WI38 (cell line): ENCODE data around the gene ZSWIM5.
"Not testable (repeated sequence)": the region's sequence is repeated elsewhere in the genome, so short reads cannot be mapped to it uniquely, and the experiment has no call there.

Source experiments
- H3K4me3 ChIP-seq: 2 replicates; pipeline ENCODE4 v1.5.1; 2011; ENCODE audit warnings: low read depth, mild to moderate bottlenecking, control low read depth, low read length
- TF ChIP-seq, protein P1 (sequence below): IDR thresholded peaks from 2 replicates; pipeline ENCODE4 v1.5.1; 2012; ENCODE audit warnings: low read depth, mild to moderate bottlenecking, control low read depth, low read length

Gene ZSWIM5

GRCh38 chr1:45172005-45172404, 34.4 kb downstream of the ZSWIM5 start:
- no peak overlapping the region for H3K4me3 ChIP-seq
- TF ChIP-seq, protein P1, sequence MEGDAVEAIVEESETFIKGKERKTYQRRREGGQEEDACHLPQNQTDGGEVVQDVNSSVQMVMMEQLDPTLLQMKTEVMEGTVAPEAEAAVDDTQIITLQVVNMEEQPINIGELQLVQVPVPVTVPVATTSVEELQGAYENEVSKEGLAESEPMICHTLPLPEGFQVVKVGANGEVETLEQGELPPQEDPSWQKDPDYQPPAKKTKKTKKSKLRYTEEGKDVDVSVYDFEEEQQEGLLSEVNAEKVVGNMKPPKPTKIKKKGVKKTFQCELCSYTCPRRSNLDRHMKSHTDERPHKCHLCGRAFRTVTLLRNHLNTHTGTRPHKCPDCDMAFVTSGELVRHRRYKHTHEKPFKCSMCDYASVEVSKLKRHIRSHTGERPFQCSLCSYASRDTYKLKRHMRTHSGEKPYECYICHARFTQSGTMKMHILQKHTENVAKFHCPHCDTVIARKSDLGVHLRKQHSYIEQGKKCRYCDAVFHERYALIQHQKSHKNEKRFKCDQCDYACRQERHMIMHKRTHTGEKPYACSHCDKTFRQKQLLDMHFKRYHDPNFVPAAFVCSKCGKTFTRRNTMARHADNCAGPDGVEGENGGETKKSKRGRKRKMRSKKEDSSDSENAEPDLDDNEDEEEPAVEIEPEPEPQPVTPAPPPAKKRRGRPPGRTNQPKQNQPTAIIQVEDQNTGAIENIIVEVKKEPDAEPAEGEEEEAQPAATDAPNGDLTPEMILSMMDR, result no peak

DNA sequence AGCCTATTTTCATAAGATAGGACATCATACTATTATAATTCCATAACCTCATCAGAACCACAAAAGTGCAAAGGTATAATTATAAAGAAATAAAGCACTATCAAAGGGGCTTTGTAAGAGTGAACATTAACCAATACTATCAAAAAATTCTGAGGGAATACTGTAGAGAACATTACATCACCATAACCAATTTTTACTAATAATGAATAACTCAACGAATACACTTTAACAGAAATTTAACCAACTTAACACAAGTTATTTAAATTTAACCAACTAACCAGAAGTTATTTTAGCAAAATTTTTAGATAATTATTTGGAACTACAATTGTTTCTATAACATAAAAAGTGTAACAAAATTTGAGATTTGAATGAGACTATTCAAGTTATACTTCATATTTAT, 34.8 kb downstream of the ZSWIM5 start:
- TF ChIP-seq, protein P1, result no peak

GRCh38 chr1:45170151-45170742, 36.2 kb downstream of the ZSWIM5 start:
- TF ChIP-seq, protein P1, result no peak

More for the DNA sequence above, 34.8 kb downstream of the ZSWIM5 start:
- H3K4me3 ChIP-seq, result no peak overlapping the region

GRCh38 chr1:45167947-45168346, 38.5 kb downstream of the ZSWIM5 start:
- H3K4me3 ChIP-seq, result not testable (repeated sequence)

More at GRCh38 chr1:45170151-45170742, 36.2 kb downstream of the ZSWIM5 start:
- H3K4me3 ChIP-seq, result no peak overlapping the region

DNA sequence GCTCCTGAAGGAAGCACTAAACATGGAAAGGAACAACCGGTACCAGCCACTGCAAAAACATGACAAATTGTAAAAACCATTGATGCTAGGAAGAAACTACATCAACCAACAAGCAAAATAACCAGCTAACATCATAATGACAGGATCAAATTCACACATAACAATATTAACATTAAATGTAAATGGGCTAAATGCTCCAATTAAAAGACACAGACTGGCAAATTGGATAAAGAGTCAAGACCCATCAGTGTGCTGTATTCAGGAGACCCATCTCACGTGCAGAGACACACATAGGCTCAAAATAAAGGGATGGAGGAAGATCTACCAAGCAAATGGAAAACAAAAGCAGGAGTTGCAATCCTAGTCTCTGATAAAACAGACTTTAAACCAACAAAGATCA, 42.1 kb downstream of the ZSWIM5 start:
- H3K4me3 ChIP-seq, result not testable (repeated sequence)

DNA sequence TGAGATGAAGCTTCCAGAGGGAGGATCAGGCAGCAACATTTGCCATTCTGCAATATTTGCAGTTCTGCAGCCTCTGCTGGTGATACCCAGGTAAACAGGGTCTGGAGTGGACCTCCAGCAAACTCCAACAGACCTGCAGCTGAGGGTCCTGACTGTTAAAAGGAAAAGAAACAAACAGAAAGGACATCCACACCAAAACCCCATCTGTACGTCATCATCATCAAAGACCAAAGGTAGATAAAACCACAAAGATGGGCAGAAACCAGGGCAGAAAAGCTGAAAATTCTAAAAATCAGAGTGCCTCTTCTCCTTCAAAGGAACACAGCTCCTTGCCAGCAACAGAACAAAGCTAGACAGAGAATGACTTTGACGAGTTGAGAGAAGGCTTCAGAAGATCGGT, 43.3 kb downstream of the ZSWIM5 start:
- not testable (repeated sequence) for H3K4me3 ChIP-seq

GRCh38 chr1:45162041-45163035, 44.1 kb downstream of the ZSWIM5 start:
- not testable (repeated sequence) for H3K4me3 ChIP-seq

- H3K4me3 ChIP-seq, result no peak overlapping the region
- TF ChIP-seq, protein P1, result no peak
Measured at GRCh38 chr1:45155957-45156356, 50.4 kb downstream of the ZSWIM5 start.

- TF ChIP-seq, protein P1, result no peak
- no peak overlapping the region for H3K4me3 ChIP-seq
Measured at GRCh38 chr1:45155423-45155822, 51.0 kb downstream of the ZSWIM5 start.
